HFFc6 (cell line): ENCODE results near the gene IRX2. TPM values are rescaled to one million over a fixed set of nuclear protein-coding genes. Genes with fewer than 3 reads are reported as not detected.

Experiments used
- DNase-seq: peaks from one replicate; pipeline ENCODE4 v3.0.0-alpha.2; 2018
- H3K27ac Mint-ChIP-seq: 2 replicates; pipeline ENCODE4 v1.8.0; 2020; ENCODE audit warnings: mild to moderate bottlenecking, mixed read lengths
- H3K27me3 Mint-ChIP-seq: 2 replicates; pipeline ENCODE4 v1.8.0; 2021; ENCODE audit warnings: mild to moderate bottlenecking, moderate library complexity, mixed read lengths; ENCODE audit not compliant: insufficient read depth
- H3K36me3 Mint-ChIP-seq: 2 replicates; pipeline ENCODE4 v1.8.0; 2021; ENCODE audit warnings: low read depth, mixed read lengths
- H3K4me1 Mint-ChIP-seq: 2 replicates; pipeline ENCODE4 v1.8.0; 2020; ENCODE audit warnings: low read depth, mixed read lengths
- H3K4me3 Mint-ChIP-seq: 2 replicates; pipeline ENCODE4 v1.8.0; 2020; ENCODE audit warnings: mild to moderate bottlenecking, moderate library complexity, mixed read lengths
- H3K9me3 Mint-ChIP-seq: 2 replicates; pipeline ENCODE4 v1.8.0; 2020; ENCODE audit warnings: mild to moderate bottlenecking, mixed read lengths
- CTCF ChIP-seq: fragments of 200-600 bp; sonication (generic); IDR thresholded peaks from 2 replicates; pipeline ENCODE4 v1.5.0; 2021; ENCODE audit warnings: antibody characterized with exemption, mild to moderate bottlenecking
- total RNA-seq, 6 experiments: library from RNA; stranded (reverse); fragmentation: NEBNext Ultra II Directional; extraction: Animal tissue kit (Norgen Biotek cat#: 25700); gene quantifications; 2 replicates in 1 of 6; 3 replicates in 5 of 6; pipeline ENCODE4 v1.2.3, GENCODE V29; 2021

Gene IRX2
- total RNA-seq, 6 experiments from 2014 or later: 2.8 to 5.5 (median 3.5) TPM

GRCh38 chr5:2767089-2767488 lies 15.6 kb upstream of the IRX2 start:
- peaks cover 8% of the 10 kb centered on the region for H3K27me3 Mint-ChIP-seq
- no peak overlapping the region for H3K27ac Mint-ChIP-seq
- H3K36me3 Mint-ChIP-seq: no peaks in the 10 kb centered on the region
- no peaks in the 10 kb centered on the region for H3K4me1 Mint-ChIP-seq
- no peak overlapping the region for H3K4me3 Mint-ChIP-seq
- DNase-seq: no peak
- no peak for TF ChIP-seq CTCF
- no peaks in the 10 kb centered on the region for H3K9me3 Mint-ChIP-seq

- Mint-ChIP-seq H3K36me3 (no peaks in the 10 kb centered on the region), H3K4me1 (no peaks in the 10 kb centered on the region), H3K9me3 (no peaks in the 10 kb centered on the region), H3K27ac (no peak overlapping the region), H3K27me3 (peaks cover 10% of the 10 kb centered on the region), H3K4me3 (no peak overlapping the region)
- no peak for DNase-seq
- no peak for TF ChIP-seq CTCF
Observed at GRCh38 chr5:2764581-2764980, 13.1 kb upstream of the IRX2 start.

- H3K4me3 Mint-ChIP-seq: no peak overlapping the region
- H3K4me1 Mint-ChIP-seq: no peaks in the 10 kb centered on the region; the same call in 1 of the 2 replicates
- no peak for DNase-seq
- H3K27ac Mint-ChIP-seq: no peak overlapping the region
- peaks cover 10% of the 10 kb centered on the region for H3K27me3 Mint-ChIP-seq
- no peaks in the 10 kb centered on the region for H3K9me3 Mint-ChIP-seq
- H3K36me3 Mint-ChIP-seq: no peaks in the 10 kb centered on the region
- no peak for TF ChIP-seq CTCF
Observed at GRCh38 chr5:2763533-2763794, 12.0 kb upstream of the IRX2 start.

- Mint-ChIP-seq H3K4me1 (peaks cover 4% of the 10 kb centered on the region), H3K9me3 (no peaks in the 10 kb centered on the region), H3K27ac (no peak overlapping the region), H3K36me3 (no peaks in the 10 kb centered on the region), H3K4me3 (no peak overlapping the region), H3K27me3 (peaks cover 10% of the 10 kb centered on the region)
- no peak for TF ChIP-seq CTCF
- DNase-seq: no peak
Observed at GRCh38 chr5:2762744-2763532, 11.5 kb upstream of the IRX2 start.

GRCh38 chr5:2761921-2762488 lies 10.5 kb upstream of the IRX2 start:
- Mint-ChIP-seq H3K36me3 (no peaks in the 10 kb centered on the region), H3K27me3 (peaks cover 10% of the 10 kb centered on the region), H3K27ac (no peak overlapping the region), H3K4me3 (no peak overlapping the region), H3K4me1 (peaks cover 12% of the 10 kb centered on the region), H3K9me3 (no peaks in the 10 kb centered on the region)
- no peak for TF ChIP-seq CTCF
- no peak for DNase-seq
